AG04449 (cell line): ENCODE measurements around the gene CCR5AS.

ENCODE experiments used
- CTCF ChIA-PET: fragments of 350-600 bp; formaldehyde crosslinking; extraction: SDS; loops from one replicate; lab custom pipeline; 2021; ENCODE audit warnings: antibody characterized with exemption; lab: Yijun Ruan, JAX
- POLR2A ChIA-PET: fragments of 400-600, 350-600 bp; formaldehyde crosslinking; extraction: SDS; loops from one replicate; lab custom pipeline; 2020; ENCODE audit warnings: antibody characterized with exemption, inconsistent platforms; lab: Yijun Ruan, JAX
- DNase-seq: peaks from one replicate; pipeline ENCODE4 v3.0.0-alpha.2; 2010; ENCODE audit warnings: low read depth, low spot score
- H3K4me3 ChIP-seq: 2 replicates; pipeline ENCODE4 v1.5.1; 2011; ENCODE audit warnings: low read depth, mild to moderate bottlenecking, control low read depth, low read length
- TF ChIP-seq, protein P1 (sequence below): IDR thresholded peaks from one replicate; pipeline ENCODE4 v1.5.1; 2011; ENCODE audit warnings: mild to moderate bottlenecking, moderate library complexity, low read length, control low read depth, inconsistent platforms; ENCODE audit not compliant: insufficient read depth; ENCODE audit errors: missing control alignments

CCR5AS gene

GRCh38 chr3:46453526-46454208 is 46.8 kb upstream of the CCR5AS start:
- TF ChIP-seq, protein P1, sequence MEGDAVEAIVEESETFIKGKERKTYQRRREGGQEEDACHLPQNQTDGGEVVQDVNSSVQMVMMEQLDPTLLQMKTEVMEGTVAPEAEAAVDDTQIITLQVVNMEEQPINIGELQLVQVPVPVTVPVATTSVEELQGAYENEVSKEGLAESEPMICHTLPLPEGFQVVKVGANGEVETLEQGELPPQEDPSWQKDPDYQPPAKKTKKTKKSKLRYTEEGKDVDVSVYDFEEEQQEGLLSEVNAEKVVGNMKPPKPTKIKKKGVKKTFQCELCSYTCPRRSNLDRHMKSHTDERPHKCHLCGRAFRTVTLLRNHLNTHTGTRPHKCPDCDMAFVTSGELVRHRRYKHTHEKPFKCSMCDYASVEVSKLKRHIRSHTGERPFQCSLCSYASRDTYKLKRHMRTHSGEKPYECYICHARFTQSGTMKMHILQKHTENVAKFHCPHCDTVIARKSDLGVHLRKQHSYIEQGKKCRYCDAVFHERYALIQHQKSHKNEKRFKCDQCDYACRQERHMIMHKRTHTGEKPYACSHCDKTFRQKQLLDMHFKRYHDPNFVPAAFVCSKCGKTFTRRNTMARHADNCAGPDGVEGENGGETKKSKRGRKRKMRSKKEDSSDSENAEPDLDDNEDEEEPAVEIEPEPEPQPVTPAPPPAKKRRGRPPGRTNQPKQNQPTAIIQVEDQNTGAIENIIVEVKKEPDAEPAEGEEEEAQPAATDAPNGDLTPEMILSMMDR, result no peak
- ChIA-PET POLR2A (no interaction called here), CTCF (interaction anchor here (1.8 kb wide), 1 partner anchor 10 kb away, joined by 8 read pairs; no protein-coding TSS in a partner anchor)
- H3K4me3 ChIP-seq, result no peak overlapping the region
- no peak for DNase-seq

DNA sequence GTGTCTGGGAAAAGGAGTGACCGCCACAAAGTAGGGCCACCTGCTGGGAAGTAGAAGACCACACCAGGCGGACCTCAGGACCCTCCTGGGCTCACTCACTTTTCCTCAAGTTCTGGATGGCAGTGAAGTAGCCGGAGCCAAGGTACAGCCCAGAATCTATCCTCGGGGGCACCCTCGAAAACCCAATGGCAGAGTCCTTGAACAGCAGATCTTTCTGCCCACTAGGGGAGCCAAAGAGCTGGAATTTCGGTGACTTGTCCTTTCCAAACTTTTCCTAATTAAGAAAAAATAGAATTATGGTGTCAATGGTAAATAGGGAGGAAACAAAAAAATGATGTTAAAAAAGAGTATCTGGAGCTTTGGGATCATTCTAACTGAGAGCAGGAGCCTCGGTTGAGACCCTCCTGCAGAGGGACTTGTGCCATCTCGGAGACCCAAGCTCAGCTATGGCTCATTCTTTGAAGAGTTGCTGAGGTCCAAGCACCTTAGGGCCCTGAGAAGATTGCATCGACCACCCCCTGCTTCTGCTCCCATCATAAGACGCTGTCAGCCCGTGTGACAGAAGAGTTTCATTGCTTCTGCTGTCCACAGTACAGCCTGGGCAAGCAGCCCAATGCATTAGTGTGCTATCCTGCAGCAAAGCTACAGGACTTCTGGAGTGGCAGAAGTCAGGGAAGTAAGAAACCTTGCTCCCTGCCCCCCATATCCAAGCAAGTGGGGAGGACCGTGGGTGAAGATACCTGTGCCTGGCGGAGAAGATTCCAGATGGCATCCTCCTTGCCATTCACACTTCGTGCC is 43.1 kb upstream of the CCR5AS start:
- no peak for DNase-seq

DNA sequence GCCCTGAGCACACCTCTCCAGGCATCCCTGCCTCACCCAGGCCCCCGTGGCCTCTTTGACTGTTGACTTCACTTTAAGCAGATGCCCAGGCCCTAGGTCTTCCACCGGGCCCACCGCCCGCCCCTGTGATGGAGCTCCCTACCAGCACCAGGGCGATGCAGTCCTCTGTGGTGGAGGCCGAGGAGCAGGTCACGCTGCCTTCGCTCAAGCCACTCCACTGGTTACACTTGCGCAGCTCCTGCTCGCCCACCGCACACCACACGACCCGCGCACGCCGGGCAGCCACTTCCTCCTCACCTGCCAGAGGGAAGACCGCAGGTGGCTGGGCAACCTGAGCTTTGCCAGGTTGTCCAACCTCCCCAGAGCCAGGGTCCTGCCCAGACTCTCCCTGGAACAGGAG is 41.9 kb upstream of the CCR5AS start:
- POLR2A ChIA-PET, result no interaction called here

More for the DNA sequence above, 43.1 kb upstream of the CCR5AS start:
- H3K4me3 ChIP-seq, result no peak overlapping the region
- TF ChIP-seq, protein P1, result peak; percentile 47
- ChIA-PET POLR2A (no interaction called here), CTCF (interaction anchor here (0.7 to 2.8 kb wide), 12 partner anchors 8 to 252 kb away, joined by 3 to 19 read pairs (median 4); no protein-coding TSS in a partner anchor)

DNA sequence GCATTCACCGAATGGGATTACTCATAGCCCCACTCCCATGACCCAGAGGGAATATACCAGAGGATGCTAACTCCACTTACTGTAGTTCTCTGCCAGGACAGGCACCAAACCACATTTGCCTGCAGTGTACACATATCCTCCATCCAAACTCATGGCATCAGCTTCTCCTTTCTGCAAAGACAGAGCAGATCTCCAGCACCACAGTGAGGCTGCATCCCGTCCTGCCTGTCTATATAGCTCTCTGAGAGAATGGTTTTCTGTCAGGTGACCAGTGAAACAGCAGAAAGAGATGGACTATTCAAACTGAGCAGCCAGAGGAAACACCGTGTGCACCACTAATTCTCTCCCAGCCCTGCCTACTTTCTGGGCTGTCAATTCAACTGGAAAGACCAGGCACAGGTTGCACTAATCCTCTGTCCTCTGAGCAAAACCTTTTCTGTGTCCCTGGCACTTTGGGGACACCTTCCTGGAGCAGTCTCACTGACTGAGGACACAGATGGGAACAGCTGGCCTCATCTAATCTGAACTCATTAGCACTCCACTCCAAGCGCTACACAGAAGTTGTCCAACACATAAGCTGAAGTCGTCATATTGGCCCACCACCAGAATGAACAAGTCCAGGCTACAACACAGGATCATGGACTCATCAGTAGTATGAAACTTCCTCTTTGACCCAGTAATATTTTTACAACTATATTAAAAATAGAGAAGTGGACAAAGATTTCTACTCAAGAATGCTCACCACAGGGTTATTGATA is 40.5 kb upstream of the CCR5AS start:
- CTCF ChIA-PET, result no interaction called here
- TF ChIP-seq, protein P1, result no peak
- POLR2A ChIA-PET, result no interaction called here
- no peak for DNase-seq
- no peak overlapping the region for H3K4me3 ChIP-seq

More for the DNA sequence above, 41.9 kb upstream of the CCR5AS start:
- no peak overlapping the region for H3K4me3 ChIP-seq
- CTCF ChIA-PET, result interaction anchor here (0.7 to 2.8 kb wide), 5 partner anchors 10 to 181 kb away, joined by 3 to 19 read pairs (median 11); no protein-coding TSS in a partner anchor
- no peak for DNase-seq
- TF ChIP-seq, protein P1, result no peak

- DNase-seq, result no peak
- CTCF ChIA-PET, result interaction anchor here (0.7 to 2.0 kb wide), 15 partner anchors 8 to 504 kb away, joined by 3 to 10 read pairs (median 5); no protein-coding TSS in a partner anchor
- H3K4me3 ChIP-seq, result no peak overlapping the region
- TF ChIP-seq, protein P1, result peak; percentile 47
- POLR2A ChIA-PET, result no interaction called here
Observed at GRCh38 chr3:46442576-46443530, 36.0 kb upstream of the CCR5AS start.
